Panc1 (cell line): ENCODE data around the gene MVP. TPM values are rescaled to one million over a fixed set of nuclear protein-coding genes. Genes with fewer than 3 reads are reported as not detected.

ENCODE experiments used
- ATAC-seq: fragments of 200-7000 bp; cut with Tn5 transposase; 2 replicates; pipeline ENCODE4 v1.9.1; 2020; ENCODE audit warnings: mild to moderate bottlenecking, moderate library complexity
- BruUV-seq: library from RNA; stranded (reverse); fragments of 400-500 nt; replicated peaks from 2 replicates; lab custom pipeline; 2021; lab: Mats Ljungman, UMichigan
- CTCF ChIA-PET: fragments of 300-600 bp; sonication (Branson Sonifier 250); formaldehyde crosslinking; loops from one replicate; lab custom pipeline; 2022; ENCODE audit warnings: antibody characterized with exemption; lab: Charles Lee
- POLR2A ChIA-PET: fragments of 300-600 bp; sonication (Branson Sonifier 250); formaldehyde crosslinking; loops from one replicate; lab custom pipeline; 2022; ENCODE audit warnings: antibody characterized with exemption; lab: Charles Lee
- DNase-seq: peaks from one replicate; pipeline ENCODE4 v3.0.0-alpha.2; 2010; ENCODE audit warnings: low read depth, low spot score
- H3K27ac ChIP-seq: 2 replicates; pipeline ENCODE4 v1.5.1; 2011; ENCODE audit warnings: mild to moderate bottlenecking, low read length, inconsistent platforms
- H3K27me3 ChIP-seq: fragments of 200-500 bp; sonication (Bioruptor generic); 2 replicates; pipeline ENCODE4 v1.6.0; 2014; ENCODE audit warnings: low read length, inconsistent platforms; ENCODE audit not compliant: control insufficient read depth, insufficient read depth
- H3K36me3 ChIP-seq: fragments of 200-500 bp; sonication (Bioruptor generic); 2 replicates; pipeline ENCODE4 v1.5.1; 2014; ENCODE audit warnings: inconsistent platforms, mild to moderate bottlenecking, low read length, moderate library complexity; ENCODE audit not compliant: control insufficient read depth, insufficient read depth
- H3K4me1 ChIP-seq: 2 replicates; pipeline ENCODE4 v1.5.1; 2011; ENCODE audit warnings: inconsistent platforms, mild to moderate bottlenecking, low read length, moderate library complexity; ENCODE audit not compliant: control insufficient read depth, insufficient read depth
- H3K4me3 ChIP-seq, 2 experiments: 2 replicates each; pipeline ENCODE4 v1.5.1; 2011 to 2012; ENCODE audit warnings: low read depth in 2 of 2, low read length in 2 of 2, mild to moderate bottlenecking in 2 of 2, inconsistent platforms in 1 of 2, moderate library complexity in 1 of 2
- H3K9me3 ChIP-seq: fragments of 200-500 bp; sonication (Bioruptor generic); 2 replicates; pipeline ENCODE4 v1.5.1; 2014; ENCODE audit warnings: low read depth, mild to moderate bottlenecking, inconsistent platforms, low read length, moderate library complexity; ENCODE audit not compliant: control insufficient read depth, insufficient read depth
- CTCF ChIP-seq: fragments of 450-650 bp; IDR thresholded peaks from 2 replicates; pipeline ENCODE4 v1.5.1; 2017; ENCODE audit warnings: mild to moderate bottlenecking
- POLR2AphosphoS5 ChIP-seq: IDR thresholded peaks from 2 replicates; pipeline ENCODE4 v1.6.1; 2012; ENCODE audit warnings: mild to moderate bottlenecking, low read depth, low read length, moderate library complexity
- REST ChIP-seq, 2 experiments: IDR thresholded peaks; 2 replicates each; pipeline ENCODE4 v1.6.1; 2011 to 2012; ENCODE audit warnings: low read depth in 2 of 2, control low read depth in 1 of 2, low read length in 1 of 2, mild to moderate bottlenecking in 1 of 2, moderate library complexity in 1 of 2; ENCODE audit not compliant: insufficient read depth in 1 of 2
- SIN3A ChIP-seq: IDR thresholded peaks from 2 replicates; pipeline ENCODE4 v1.6.1; 2012; ENCODE audit warnings: low read depth, mild to moderate bottlenecking, low read length, moderate library complexity, borderline replicate concordance; ENCODE audit not compliant: insufficient read depth
- TCF7L2 ChIP-seq: IDR thresholded peaks from 2 replicates; pipeline ENCODE4 v1.6.1; 2011; ENCODE audit warnings: mild to moderate bottlenecking, low read depth, low read length, inconsistent platforms
- in situ Hi-C: cut with HindIII; loops from 2 replicates; pipeline ENCODE4 v1.10.0; 2016; ENCODE audit warnings: low sequenced_read_pairs, low pct_unique_long_range_greater_than_20kb
- intact Hi-C: fragments of 100-400 bp; cut with micrococcal nuclease; formaldehyde crosslinking; loops from one replicate; pipeline ENCODE4 v1.10.0; 2022; ENCODE audit not compliant: unreplicated experiment
- total RNA-seq: library from RNA; stranded (reverse); gene quantifications from one replicate; pipeline ENCODE4 v1.2.1, GENCODE V29; 2021; ENCODE audit not compliant: unreplicated experiment

MVP gene
- total RNA-seq, 1 experiment from 2014 or later, result 107 TPM

GRCh38 chr16:29814592-29814991 lies 5.7 kb upstream of the MVP start:
- Histone ChIP-seq H3K36me3 (peaks cover 5% of the 10 kb centered on the region), H3K9me3 (no peaks in the 10 kb centered on the region), H3K4me3 (no peak overlapping the region; a peak in 1 of 4 replicates), H3K4me1 (peaks cover 56% of the 10 kb centered on the region), H3K27me3 (no peaks in the 10 kb centered on the region), H3K27ac (peak overlapping the region; percentile 97)
- no TSS peak for BruUV-seq
- ChIA-PET POLR2A (no interaction called here), CTCF (no interaction called here)
- no peak for DNase-seq
- intact Hi-C loops (loop anchor here (10.0 kb wide), 1 partner anchor 120 kb away; no protein-coding TSS in a partner anchor), in situ Hi-C loops (no loop called here)
- ATAC-seq, result no peak
- TF ChIP-seq POLR2AphosphoS5 (no peak), CTCF (no peak), REST (IDR thresholded peaks at IDR 0.05; ENCODE audit: insufficient read depth in 1 of 2, low read depth in 2 of 2, low read length in 1 of 2) (no peak), SIN3A (no peak), TCF7L2 (no peak)

DNA sequence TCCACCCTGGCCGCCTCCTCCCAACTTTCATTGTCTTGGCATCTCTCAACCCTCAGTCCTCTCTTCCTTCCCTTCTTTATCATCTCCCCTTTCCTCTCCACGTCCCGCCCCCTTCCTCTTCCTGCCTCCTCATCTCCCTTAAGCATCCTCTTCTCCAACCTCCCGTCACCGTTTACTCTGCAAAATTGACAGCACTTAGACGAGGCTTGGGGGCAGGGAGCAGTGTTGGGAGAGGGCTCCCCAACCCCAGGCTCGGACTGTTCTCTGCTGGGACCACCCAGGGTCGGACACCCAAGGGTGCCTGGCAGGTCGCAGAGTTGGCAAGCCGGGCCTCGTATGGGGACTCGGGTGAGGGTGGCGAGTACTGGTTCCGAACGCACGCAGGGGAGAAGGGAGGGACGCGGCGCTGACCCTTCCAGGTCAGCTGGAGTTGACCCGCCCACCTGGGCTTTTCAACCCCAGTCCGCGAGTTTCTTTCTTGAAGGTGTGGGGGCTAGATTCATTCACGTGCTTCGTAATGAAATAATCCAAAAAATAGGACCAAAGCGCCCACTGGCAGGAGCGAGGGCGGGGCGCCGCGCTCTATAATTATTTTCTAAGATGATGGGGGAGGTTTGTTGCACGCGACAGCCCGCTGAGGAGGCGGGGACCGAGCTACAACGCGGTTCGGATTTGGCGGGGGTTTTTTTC lies 5.1 kb upstream of the MVP start:
- TF ChIP-seq SIN3A, result 0 out of 2 replicates have a peak, but pooled peaks have one; percentile 30
- TF ChIP-seq CTCF, result no peak
- Histone ChIP-seq H3K27me3 (no peaks in the 10 kb centered on the region), H3K4me1 (peaks cover 61% of the 10 kb centered on the region), H3K9me3 (no peaks in the 10 kb centered on the region), H3K4me3 (peak overlapping the region; percentile 86 to 92), H3K27ac (peak overlapping the region; percentile 97), H3K36me3 (peaks cover 5% of the 10 kb centered on the region)
- in situ Hi-C loops (no loop called here), intact Hi-C loops (loop anchor here (10.0 kb wide), 1 partner anchor 120 kb away; no protein-coding TSS in a partner anchor)
- BruUV-seq, result no TSS peak
- ATAC-seq (no peak), DNase-seq (no peak)
- ChIA-PET POLR2A (interaction anchor here (0.6 kb wide), 1 partner anchor 114 kb away, joined by 17 read pairs; no protein-coding TSS in a partner anchor), CTCF (interaction anchor here (0.7 to 1.7 kb wide), 4 partner anchors 7 to 180 kb away, joined by 3 to 20 read pairs (median 4); no protein-coding TSS in a partner anchor)
